ENCODE data around the gene CYP21A2. TPM values are rescaled to one million over a fixed set of nuclear protein-coding genes. Genes with fewer than 3 reads are reported as not detected.

Gene CYP21A2
- total and polyA plus RNA-seq, 8 donors = 0.23 to 2.7 (median 0.77) TPM

- WGBS, 2 donors = 59 to 65% methylated on average over 22 of the region's 22 CpGs
- no peak overlapping the region for H3K4me3 ChIP-seq
- H3K27ac ChIP-seq = no peak overlapping the region
- H3K4me1 ChIP-seq = no peaks in the 10 kb centered on the region
- H3K27me3 ChIP-seq = no peaks in the 10 kb centered on the region
- intact Hi-C loops (cut with DNase I) = no loop called here
- no peaks in the 10 kb centered on the region for H3K9me3 ChIP-seq
- peak in 3 of 4 donors; percentile 32 to 47 (median 45) for ATAC-seq
- DNase-seq = peak in 1 of 6 donors; percentile 10
- no peaks in the 10 kb centered on the region for H3K36me3 ChIP-seq
- no peak for TF ChIP-seq CTCF (IDR thresholded peaks at IDR 0.05)
- FAIRE-seq = no peak
Measured at GRCh38 chr6:32081168-32081990, 43.2 kb downstream of the CYP21A2 start.

- Histone ChIP-seq H3K27ac (no peak overlapping the region), H3K36me3 (no peaks in the 10 kb centered on the region), H3K9me3 (no peaks in the 10 kb centered on the region), H3K27me3 (no peaks in the 10 kb centered on the region), H3K4me3 (no peak overlapping the region), H3K4me1 (no peaks in the 10 kb centered on the region)
- no peak for TF ChIP-seq CTCF (IDR thresholded peaks at IDR 0.05)
- FAIRE-seq = no peak
- intact Hi-C loops (cut with DNase I) = no loop called here
- DNase-seq = no peak
- no peak for ATAC-seq
- 44 to 48% methylated on average over 6 of the region's 6 CpGs for WGBS, 2 donors
Measured at GRCh38 chr6:32082478-32082877, 44.3 kb downstream of the CYP21A2 start.

- H3K36me3 ChIP-seq = no peaks in the 10 kb centered on the region
- no peak overlapping the region for H3K4me3 ChIP-seq
- no peak for FAIRE-seq
- intact Hi-C loops (cut with DNase I) = no loop called here
- H3K9me3 ChIP-seq = no peaks in the 10 kb centered on the region
- ATAC-seq = peak in 2 of 4 donors; percentile 12 to 39
- no peak for TF ChIP-seq CTCF (IDR thresholded peaks at IDR 0.05)
- no peaks in the 10 kb centered on the region for H3K27me3 ChIP-seq
- WGBS, 2 donors = 52 to 70% methylated on average over 9 of the region's 9 CpGs
- H3K4me1 ChIP-seq = no peaks in the 10 kb centered on the region
- no peak for DNase-seq
- H3K27ac ChIP-seq = no peak overlapping the region
Measured at GRCh38 chr6:32082935-32083334, 44.7 kb downstream of the CYP21A2 start.

- DNase-seq = peak in 1 of 6 donors; percentile 43
- no peaks in the 10 kb centered on the region for H3K27me3 ChIP-seq
- intact Hi-C loops (cut with DNase I) = no loop called here
- WGBS, 2 donors = 70 to 82% methylated on average over 22 of the region's 22 CpGs
- H3K4me3 ChIP-seq = no peak overlapping the region
- TF ChIP-seq CTCF (IDR thresholded peaks at IDR 0.05) = no peak
- no peak overlapping the region for H3K27ac ChIP-seq
- H3K4me1 ChIP-seq = no peaks in the 10 kb centered on the region
- H3K36me3 ChIP-seq = no peaks in the 10 kb centered on the region
- no peaks in the 10 kb centered on the region for H3K9me3 ChIP-seq
- no peak for FAIRE-seq
- no peak for ATAC-seq
Measured at GRCh38 chr6:32083812-32084768, 45.9 kb downstream of the CYP21A2 start.
